HG03457 (cell line): ENCODE results near the gene WBP11.
"Not testable (repeated sequence)": the region's sequence is repeated elsewhere in the genome, so short reads cannot be mapped to it uniquely, and the experiment has no call there.

ENCODE experiments used
- ATAC-seq: cut with Tn5 transposase; IDR thresholded peaks from one replicate; pipeline ENCODE4 v1.9.1; 2021; ENCODE audit warnings: moderate number of reproducible peaks; ENCODE audit not compliant: unreplicated experiment

Gene WBP11

DNA sequence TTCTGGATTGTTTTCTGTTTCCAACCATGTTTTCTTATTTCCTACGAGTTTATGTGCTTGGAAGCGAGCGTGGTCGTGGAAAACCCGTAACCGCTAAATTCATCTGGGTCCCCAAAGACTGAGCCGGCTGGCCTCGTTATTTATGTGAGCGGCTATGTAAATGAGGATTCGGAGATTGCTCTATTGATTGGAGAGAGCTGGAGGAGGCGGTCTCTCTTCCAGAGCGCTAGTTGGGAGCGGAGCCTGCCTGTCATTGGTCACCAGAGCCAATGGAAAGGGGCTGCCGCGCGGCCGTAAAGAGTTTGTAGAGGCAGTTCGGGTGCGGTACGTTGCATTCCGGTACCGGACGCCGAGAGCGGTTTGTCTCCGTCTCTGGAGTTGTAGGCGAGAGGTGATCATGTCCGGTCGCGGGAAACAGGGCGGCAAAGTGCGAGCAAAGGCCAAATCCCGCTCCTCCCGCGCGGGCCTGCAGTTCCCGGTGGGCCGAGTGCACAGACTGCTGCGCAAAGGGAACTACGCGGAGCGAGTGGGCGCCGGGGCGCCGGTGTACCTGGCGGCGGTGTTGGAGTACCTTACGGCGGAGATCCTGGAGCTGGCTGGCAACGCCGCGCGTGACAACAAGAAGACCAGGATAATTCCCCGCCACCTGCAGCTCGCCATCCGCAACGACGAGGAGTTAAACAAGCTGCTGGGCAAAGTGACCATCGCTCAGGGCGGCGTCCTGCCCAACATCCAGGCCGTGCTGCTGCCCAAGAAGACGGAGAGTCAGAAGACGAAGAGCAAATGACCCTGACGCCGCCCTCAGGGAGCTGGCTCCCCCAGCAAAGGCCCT is 29.0 kb downstream of the WBP11 start:
- ATAC-seq: peak; percentile 51

- ATAC-seq: peak; percentile 12
These were observed 29.6 kb downstream of the WBP11 start for GRCh38 chr12:14773685-14774073.

DNA sequence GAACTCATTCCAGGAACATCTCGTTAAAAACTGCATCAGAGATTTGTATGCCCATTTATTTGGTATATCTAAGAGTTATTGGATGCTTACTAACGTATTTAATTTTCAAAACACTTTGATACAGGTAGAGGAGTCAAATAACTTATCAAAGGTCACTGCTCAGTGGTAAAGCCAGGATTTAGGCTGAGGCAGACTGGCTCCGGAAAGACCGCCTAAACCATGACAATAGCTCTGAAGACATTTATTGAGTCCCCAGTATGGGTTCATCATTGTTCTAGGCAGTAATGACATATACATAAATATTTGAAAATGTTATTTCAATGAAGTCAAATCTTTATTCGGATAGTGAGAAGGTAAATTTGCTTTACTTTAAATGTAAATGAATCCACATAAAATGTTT is 30.3 kb downstream of the WBP11 start:
- no peak for ATAC-seq

DNA sequence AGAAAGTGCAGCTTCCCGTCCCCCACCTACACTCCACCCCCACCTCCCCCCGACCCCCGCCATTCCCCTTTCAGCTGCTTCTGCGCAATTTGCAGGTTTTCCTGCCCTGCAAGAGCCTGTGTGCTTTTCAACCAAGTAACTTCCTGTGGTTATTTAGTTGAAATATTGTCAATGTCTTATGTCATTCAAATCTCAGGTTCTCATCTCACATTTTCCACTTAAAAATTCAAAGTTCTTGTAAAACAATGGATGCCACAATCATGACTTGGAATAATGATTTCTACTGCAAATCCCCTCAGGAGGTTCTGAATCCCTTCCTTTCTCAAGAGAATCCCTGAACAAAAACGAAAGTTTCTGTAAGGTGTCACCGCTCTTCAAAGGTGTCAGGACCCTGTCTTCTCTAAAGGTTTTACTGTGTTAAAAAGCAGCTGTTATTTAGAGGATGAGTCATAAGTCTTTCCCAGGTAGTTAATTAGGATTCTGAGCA is 31.6 kb downstream of the WBP11 start:
- ATAC-seq: no peak

DNA sequence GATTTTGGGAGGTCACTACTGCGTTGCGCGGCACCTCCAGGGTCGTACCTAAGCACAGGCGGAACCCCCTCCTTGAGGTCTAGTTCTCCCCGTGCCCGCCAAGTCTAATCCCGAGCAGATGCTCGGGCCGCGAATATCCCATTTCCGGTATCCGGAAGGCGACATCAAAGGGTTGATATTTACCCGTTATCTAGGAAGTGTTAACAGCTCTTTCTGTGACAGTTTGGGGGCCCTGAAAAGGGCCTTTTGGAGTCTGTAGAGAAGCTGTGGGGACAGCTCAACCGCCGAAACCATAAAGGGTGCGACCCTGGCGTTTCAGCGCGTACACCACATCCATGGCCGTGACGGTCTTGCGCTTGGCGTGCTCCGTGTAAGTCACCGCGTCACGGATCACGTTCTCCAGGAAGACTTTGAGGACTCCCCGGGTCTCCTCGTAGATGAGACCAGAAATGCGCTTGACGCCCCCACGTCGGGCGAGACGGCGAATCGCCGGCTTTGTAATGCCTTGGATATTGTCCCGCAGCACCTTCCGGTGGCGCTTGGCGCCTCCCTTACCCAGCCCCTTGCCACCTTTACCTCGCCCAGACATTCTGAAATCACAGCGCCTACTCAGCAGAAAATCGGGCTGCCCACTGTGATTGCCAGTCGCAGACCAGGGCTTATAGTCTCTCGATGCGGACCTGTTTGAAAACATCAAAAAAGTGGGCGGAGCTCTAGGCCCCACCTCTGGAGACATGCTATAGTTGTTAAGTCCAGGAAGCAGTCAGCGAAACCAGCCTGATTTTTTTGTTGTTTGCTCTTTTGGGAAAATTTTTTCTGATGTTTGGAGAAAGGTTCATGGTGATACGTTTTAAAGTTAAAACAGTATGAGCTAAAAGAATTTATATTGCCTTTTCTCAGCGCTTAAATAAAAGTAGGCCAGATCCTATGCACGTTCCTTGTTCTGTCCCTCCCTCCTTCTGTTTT is 32.5 kb downstream of the WBP11 start:
- ATAC-seq: peak; percentile 11

DNA sequence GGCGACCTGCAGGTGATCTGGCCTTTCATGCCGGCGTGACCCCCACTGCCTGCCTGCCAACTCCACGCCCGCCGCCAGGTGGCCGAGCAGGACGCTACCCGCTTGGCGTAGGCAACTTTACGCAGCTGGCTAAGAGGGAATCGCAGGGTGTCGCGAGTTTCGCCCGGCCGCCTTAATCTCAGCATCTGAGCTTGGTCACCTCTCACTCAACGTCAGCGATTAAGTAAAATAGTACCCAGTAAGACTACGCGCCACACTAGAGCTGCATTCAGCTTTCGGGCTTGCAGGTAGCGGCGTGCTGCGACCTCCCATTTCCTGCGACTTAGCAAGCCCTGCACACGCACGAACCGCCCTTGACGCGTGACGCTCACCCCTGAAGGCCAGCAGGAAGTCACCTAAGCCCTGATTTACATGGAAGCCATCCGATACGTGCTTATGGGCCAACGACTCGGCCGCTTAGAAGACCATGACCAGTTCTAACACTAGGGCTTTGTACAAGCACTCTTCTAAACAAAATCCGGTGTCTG is 33.2 kb downstream of the WBP11 start:
- peak; percentile 28 for ATAC-seq

DNA sequence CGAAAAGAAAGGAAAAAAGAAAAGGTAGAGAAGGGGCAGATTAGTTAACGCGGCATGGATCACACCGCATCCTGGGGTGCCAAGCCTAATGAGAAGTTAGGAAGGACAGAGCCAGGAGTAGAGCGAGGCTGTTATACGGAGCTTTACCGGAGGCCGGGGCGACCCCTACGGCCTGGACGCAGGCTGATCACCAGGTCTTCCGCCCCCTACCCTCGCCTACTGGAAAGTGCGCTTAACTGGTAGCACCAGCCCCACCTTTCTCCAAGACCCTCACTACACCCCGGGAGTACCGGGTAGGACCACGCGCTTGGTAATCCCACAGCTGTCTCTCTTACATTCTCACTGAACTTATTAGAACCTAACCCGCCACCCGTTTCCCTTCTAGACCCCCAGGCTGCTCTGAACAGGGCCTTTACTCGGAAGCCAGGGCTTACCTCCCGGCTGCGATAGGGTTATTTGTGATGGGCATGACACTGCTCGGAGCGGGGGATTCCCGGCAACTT is 33.8 kb downstream of the WBP11 start:
- no peak for ATAC-seq

- no peak for ATAC-seq
These were observed 34.4 kb downstream of the WBP11 start for GRCh38 chr12:14768823-14769405.

- no peak for ATAC-seq
These were observed 35.7 kb downstream of the WBP11 start for GRCh38 chr12:14767617-14768016.

- ATAC-seq: no peak
These were observed 36.5 kb downstream of the WBP11 start for GRCh38 chr12:14766649-14767215.

DNA sequence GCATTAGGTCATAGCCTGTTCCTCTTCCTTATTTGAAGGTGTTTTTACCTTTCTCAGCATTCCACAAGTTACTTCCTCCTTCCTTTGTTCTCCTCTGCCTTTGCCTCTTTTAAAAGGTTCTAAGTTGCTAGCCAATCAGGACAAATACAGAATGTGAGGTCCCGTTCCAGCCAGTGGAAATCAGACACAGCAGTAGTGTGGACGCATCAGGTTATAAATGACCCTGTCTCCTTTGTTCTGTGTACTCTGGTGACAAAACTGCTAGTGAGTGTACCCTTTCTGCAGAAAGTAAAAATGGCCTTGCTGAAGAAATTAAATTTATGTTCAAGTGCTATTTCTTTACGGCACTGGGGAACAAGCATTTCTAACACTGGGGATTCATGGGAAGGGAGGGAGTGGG is 37.3 kb downstream of the WBP11 start:
- ATAC-seq: not testable (repeated sequence)

- no peak for ATAC-seq
These were observed 37.9 kb downstream of the WBP11 start for GRCh38 chr12:14765398-14765797.

DNA sequence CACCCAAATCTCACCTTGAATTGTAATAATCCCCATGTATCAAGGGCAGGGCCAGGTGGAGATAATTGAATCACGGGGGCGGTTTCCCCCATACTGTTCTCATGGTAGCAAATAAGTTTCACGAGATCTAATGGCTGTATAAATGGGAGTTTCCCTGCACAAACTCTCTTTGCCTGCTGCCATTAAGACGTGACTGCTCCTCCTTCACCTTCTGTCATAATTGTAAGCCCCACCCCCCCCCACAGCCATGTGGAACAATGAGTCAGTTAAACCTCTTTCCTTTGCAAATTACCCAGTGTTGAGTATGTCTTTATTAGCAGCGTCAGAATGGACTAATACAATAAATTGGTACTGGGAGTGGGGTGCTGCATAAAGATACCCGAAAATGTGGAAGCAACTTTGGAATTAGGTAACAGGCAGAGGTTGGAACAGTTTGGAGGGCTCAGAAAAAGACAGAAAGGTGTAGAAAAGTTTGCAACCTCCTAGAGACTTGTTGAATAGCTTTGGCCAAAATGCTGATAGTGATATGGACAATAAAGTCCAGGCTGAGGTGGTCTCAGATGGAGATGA is 43.5 kb downstream of the WBP11 start:
- ATAC-seq: not testable (repeated sequence)

DNA sequence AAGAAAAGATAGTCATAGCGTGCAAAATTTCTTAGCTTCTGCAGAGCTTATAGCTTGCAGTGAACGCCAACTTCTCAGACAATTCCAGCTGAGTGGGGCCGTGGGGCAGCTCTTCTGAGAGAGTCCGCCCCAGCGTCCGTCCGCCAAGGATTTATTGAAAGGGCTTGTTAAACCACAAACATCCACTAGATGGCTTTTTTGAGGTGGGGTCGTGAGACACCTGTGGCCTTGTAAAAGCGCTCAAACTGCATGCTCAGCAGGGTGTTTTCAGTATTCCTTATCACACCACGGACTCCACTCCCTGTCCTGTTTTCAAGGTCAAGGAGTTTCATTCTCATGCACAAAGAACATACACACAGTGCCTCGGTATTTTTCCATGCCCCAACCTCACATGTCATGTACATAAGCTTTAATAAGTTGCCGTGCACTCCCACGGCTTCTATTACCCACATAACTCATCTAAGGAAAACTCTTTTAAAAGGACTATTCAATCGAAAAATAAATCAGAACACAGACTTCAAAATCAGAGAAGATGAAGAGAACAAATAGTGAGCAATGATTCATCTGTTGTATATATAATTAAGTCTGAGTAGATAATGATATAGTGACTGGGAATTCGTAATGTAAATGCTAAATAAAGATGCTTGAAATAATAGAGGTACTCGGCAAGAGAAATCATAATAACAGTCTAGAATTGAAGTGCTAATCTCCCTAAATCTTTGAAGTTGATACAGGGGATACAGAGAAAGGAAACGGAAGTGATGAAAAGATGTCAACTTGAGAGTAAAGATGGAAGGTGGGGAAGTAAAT is 46.7 kb downstream of the WBP11 start:
- ATAC-seq: no peak

- no peak for ATAC-seq
These were observed 51.3 kb downstream of the WBP11 start for GRCh38 chr12:14751986-14752385.

GRCh38 chr12:14743061-14743460 is 60.2 kb downstream of the WBP11 start:
- no peak for ATAC-seq

DNA sequence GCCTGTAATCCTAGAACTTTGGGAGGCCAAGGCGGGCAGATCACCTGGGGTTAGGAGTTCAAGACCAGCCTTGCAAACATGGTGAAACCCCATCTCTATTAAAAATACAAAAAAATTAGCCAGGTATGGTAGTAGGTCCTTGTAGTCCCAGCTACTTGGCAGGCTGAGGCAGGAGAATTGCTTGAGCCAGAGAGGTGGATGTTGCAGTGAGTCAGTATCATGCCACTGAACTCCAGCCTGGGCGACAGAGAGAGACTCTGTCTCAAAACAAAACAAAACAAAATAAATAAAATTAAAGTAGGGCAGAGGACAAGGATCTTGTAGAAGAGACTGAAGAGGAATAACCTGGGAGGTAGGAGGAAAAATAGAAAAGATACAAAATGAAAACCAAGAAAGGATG is 61.3 kb downstream of the WBP11 start:
- ATAC-seq: no peak

GRCh38 chr12:14741153-14741552 is 62.1 kb downstream of the WBP11 start:
- ATAC-seq: no peak

DNA sequence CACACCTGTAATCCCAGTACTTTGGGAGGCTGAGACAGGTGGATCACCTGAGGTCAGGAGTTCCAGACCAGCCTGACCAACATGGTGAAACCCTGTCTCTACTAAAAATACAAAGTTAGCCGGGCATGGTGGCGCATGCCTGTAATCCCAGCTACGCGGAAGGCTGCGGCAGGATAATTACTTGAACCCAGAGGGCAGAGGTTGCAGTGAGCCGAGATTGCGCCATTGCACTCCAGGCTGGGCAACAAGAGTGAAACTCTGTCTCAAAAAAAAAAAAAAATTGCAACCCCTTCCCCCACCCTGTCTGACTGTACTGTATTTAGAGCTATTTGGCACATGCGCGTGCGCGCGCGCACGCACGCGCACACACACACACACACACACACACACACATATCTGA is 66.8 kb downstream of the WBP11 start:
- not testable (repeated sequence) for ATAC-seq
